Vagina (tissue), 2 donors: Measurements from ENCODE around the gene LPCAT1. TPM values are rescaled to one million over a fixed set of nuclear protein-coding genes. Genes with fewer than 3 reads are reported as not detected.

Source experiments
- DNase-seq, 2 donors: peaks; one replicate each; pipeline ENCODE4 v3.0.0-alpha.2; 2017; ENCODE audit errors: extremely low spot score in 2 of 2
- H3K27ac ChIP-seq: fragments of 200-600 bp; sonication (generic); one replicate; pipeline ENCODE4 v1.5.1; 2019
- H3K27me3 ChIP-seq: fragments of 200-600 bp; sonication (generic); one replicate; pipeline ENCODE4 v1.5.1; 2019
- H3K36me3 ChIP-seq, 2 donors: fragments of 200-600 bp; sonication (generic); one replicate each; pipeline ENCODE4 v1.5.1; 2017 to 2019
- H3K4me1 ChIP-seq: fragments of 200-600 bp; sonication (generic); one replicate; pipeline ENCODE4 v1.5.1; 2019
- H3K4me3 ChIP-seq, 2 donors: fragments of 200-600 bp; sonication (generic); 1 replicate in 1 of 2; 2 replicates in 1 of 2; pipeline ENCODE4 v1.5.1; 2016 to 2019
- H3K9me3 ChIP-seq: fragments of 200-600 bp; sonication (generic); one replicate; pipeline ENCODE4 v1.5.1; 2019
- CTCF ChIP-seq, 3 experiments: fragments of 450-650 bp in 2 of 3; fragments of 200-600 bp in 1 of 3; sonication (generic) in 1 of 3; IDR thresholded peaks; one replicate each; pipeline ENCODE4 v1.5.1; 2017 to 2019; ENCODE audit warnings: antibody characterized with exemption in 3 of 3, mild to moderate bottlenecking in 2 of 3, moderate library complexity in 2 of 3
- POLR2A ChIP-seq, 2 donors: fragments of 450-650 bp; IDR thresholded peaks; one replicate each; pipeline ENCODE4 v1.6.1; 2017; ENCODE audit warnings: antibody characterized with exemption in 2 of 2, mild to moderate bottlenecking in 2 of 2, moderate library complexity in 2 of 2
- POLR2AphosphoS5 ChIP-seq, 2 donors: sonication (generic); formaldehyde crosslinking; IDR thresholded peaks; one replicate each; pipeline ENCODE4 v1.9.0; 2017; ENCODE audit warnings: antibody characterized with exemption in 2 of 2, mild to moderate bottlenecking in 2 of 2, low read depth in 1 of 2; ENCODE audit not compliant: insufficient read depth in 1 of 2
- intact Hi-C: fragments of 100-400 bp; cut with DNase I; formaldehyde crosslinking; loops from one replicate; pipeline ENCODE4 v1.15.1; 2023
- total RNA-seq: library from RNA; depleted of rRNA; stranded (reverse); fragments of >200 nt; gene quantifications from one replicate; pipeline ENCODE4 v1.2.3, GENCODE V29; 2016

Gene LPCAT1
- total RNA-seq, 1 donor from 2014 or later: 29.7 TPM

GRCh38 chr5:1414311-1415058 lies 109.3 kb downstream of the LPCAT1 start:
- Histone ChIP-seq H3K36me3 (no peaks in the 10 kb centered on the region), H3K27ac (no peak overlapping the region), H3K4me3 (no peak overlapping the region), H3K27me3 (no peaks in the 10 kb centered on the region), H3K4me1 (no peaks in the 10 kb centered on the region), H3K9me3 (no peaks in the 10 kb centered on the region)
- TF ChIP-seq POLR2A (IDR thresholded peaks at IDR 0.05) (no peak), CTCF (IDR thresholded peaks at IDR 0.05) (no peak), POLR2AphosphoS5 (IDR thresholded peaks at IDR 0.05; ENCODE audit: insufficient read depth in 1 of 2, low read depth in 1 of 2) (no peak)
- DNase-seq: no peak
- intact Hi-C loops: no loop called here

DNA sequence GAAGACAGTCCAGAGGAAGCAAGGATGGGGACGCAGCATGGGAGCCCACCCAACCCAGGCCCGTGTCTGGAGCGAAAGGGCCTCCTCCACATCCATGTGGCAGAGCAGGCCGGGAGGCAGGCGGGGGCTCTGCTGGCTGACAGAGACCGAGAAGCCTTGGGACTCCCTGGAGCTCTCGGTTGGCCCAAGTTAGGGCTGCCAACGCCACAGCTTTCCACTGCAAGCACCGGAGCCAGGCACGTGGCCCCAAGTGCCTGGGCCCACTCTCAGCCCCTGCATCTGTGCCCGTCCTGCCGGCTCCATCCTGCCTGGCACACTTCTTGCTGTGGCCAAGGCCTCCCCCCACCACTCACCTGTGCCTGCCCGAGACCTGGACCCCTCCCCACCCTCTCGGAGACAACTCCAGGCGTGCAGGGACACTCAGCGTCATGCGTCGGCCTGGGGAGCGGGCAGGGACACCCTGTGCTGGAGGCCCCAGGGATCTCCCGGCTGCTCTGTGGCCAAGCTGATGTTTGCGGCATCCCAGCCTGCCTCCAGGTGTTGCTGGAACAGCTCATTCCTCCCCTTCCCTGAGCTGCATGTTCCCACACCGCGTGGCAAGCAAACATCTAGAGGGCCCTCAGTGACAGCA lies 110.0 kb downstream of the LPCAT1 start:
- H3K27me3 ChIP-seq: no peaks in the 10 kb centered on the region
- no peaks in the 10 kb centered on the region for H3K36me3 ChIP-seq
- DNase-seq: no peak
- no peak overlapping the region for H3K4me3 ChIP-seq
- no peak for TF ChIP-seq CTCF (IDR thresholded peaks at IDR 0.05)
- TF ChIP-seq POLR2AphosphoS5 (IDR thresholded peaks at IDR 0.05; ENCODE audit: insufficient read depth in 1 of 2, low read depth in 1 of 2): no peak
- no peak for TF ChIP-seq POLR2A (IDR thresholded peaks at IDR 0.05)
- no peaks in the 10 kb centered on the region for H3K9me3 ChIP-seq
- intact Hi-C loops: no loop called here
- H3K4me1 ChIP-seq: no peaks in the 10 kb centered on the region
- H3K27ac ChIP-seq: no peak overlapping the region

GRCh38 chr5:1413211-1413610 lies 110.5 kb downstream of the LPCAT1 start:
- H3K9me3 ChIP-seq: no peaks in the 10 kb centered on the region
- H3K36me3 ChIP-seq: no peaks in the 10 kb centered on the region
- TF ChIP-seq POLR2AphosphoS5 (IDR thresholded peaks at IDR 0.05; ENCODE audit: insufficient read depth in 1 of 2, low read depth in 1 of 2): no peak
- TF ChIP-seq CTCF (IDR thresholded peaks at IDR 0.05): no peak
- no peak for TF ChIP-seq POLR2A (IDR thresholded peaks at IDR 0.05)
- H3K27ac ChIP-seq: no peak overlapping the region
- intact Hi-C loops: no loop called here
- no peaks in the 10 kb centered on the region for H3K4me1 ChIP-seq
- H3K4me3 ChIP-seq: no peak overlapping the region
- H3K27me3 ChIP-seq: no peaks in the 10 kb centered on the region
- no peak for DNase-seq

DNA sequence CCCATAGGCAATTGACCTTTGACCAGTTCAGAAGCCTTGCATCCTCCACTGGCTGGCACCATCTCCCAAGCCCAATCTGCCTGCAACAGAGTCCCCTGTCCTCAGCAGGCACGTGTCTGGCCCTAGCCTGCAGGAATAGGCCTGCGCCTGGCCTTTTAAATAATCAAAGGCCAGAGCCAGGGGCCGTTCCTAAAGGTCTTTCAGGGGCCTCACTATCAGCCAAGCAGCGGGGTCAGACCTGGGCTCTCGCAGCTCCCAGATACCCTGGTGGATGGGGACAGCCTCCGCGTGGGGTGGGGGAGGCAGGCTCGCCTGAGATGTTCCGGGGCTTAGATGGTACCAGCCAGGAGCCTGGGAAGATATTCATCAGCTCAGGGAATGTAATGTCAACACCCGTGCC lies 111.1 kb downstream of the LPCAT1 start:
- H3K27ac ChIP-seq: no peak overlapping the region
- TF ChIP-seq POLR2A (IDR thresholded peaks at IDR 0.05) (no peak), POLR2AphosphoS5 (IDR thresholded peaks at IDR 0.05; ENCODE audit: insufficient read depth in 1 of 2, low read depth in 1 of 2) (no peak), CTCF (IDR thresholded peaks at IDR 0.05) (no peak)
- no peaks in the 10 kb centered on the region for H3K27me3 ChIP-seq
- no peaks in the 10 kb centered on the region for H3K36me3 ChIP-seq
- no peak for DNase-seq
- no peak overlapping the region for H3K4me3 ChIP-seq
- intact Hi-C loops: no loop called here
- H3K9me3 ChIP-seq: no peaks in the 10 kb centered on the region
- no peaks in the 10 kb centered on the region for H3K4me1 ChIP-seq

GRCh38 chr5:1412163-1412562 lies 111.6 kb downstream of the LPCAT1 start:
- no peaks in the 10 kb centered on the region for H3K9me3 ChIP-seq
- no peak for TF ChIP-seq CTCF (IDR thresholded peaks at IDR 0.05)
- no peak for TF ChIP-seq POLR2AphosphoS5 (IDR thresholded peaks at IDR 0.05; ENCODE audit: insufficient read depth in 1 of 2, low read depth in 1 of 2)
- no peak for TF ChIP-seq POLR2A (IDR thresholded peaks at IDR 0.05)
- no peaks in the 10 kb centered on the region for H3K4me1 ChIP-seq
- intact Hi-C loops: no loop called here
- no peak overlapping the region for H3K27ac ChIP-seq
- no peak overlapping the region for H3K4me3 ChIP-seq
- no peak for DNase-seq
- no peaks in the 10 kb centered on the region for H3K27me3 ChIP-seq
- H3K36me3 ChIP-seq: no peaks in the 10 kb centered on the region
